CD4-positive, alpha-beta T cell treated with Interleukin-12 subunit alpha and Interleukin-12 subunit beta, for 1 hour (primary cell): Measurements from ENCODE around the gene AFAP1L1.
"Not testable (repeated sequence)": the region's sequence is repeated elsewhere in the genome, so short reads cannot be mapped to it uniquely, and the experiment has no call there.

ENCODE experiments used
- DNase-seq: peaks from one replicate; pipeline ENCODE4 v3.0.0-alpha.2; 2020

The AFAP1L1 gene

DNA sequence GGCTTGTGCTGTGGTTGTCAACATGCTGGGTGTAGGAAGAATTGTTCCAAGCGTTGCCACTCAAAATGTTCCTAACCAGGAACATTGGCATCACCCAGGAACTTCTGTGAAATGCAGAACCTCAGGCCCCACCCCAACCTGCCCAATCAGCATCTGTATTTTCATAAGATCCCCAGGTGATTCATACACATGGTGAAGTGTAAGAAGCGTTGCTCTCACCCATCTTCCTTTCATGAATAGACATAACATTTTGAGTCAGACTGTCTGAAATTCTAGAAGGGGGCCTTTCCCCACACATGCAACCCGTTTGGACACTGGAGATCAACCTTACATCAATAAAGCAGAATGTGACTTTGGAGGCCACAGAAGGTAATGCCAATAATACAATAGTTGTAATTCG is 9.3 kb upstream of the AFAP1L1 start:
- DNase-seq: no peak

DNA sequence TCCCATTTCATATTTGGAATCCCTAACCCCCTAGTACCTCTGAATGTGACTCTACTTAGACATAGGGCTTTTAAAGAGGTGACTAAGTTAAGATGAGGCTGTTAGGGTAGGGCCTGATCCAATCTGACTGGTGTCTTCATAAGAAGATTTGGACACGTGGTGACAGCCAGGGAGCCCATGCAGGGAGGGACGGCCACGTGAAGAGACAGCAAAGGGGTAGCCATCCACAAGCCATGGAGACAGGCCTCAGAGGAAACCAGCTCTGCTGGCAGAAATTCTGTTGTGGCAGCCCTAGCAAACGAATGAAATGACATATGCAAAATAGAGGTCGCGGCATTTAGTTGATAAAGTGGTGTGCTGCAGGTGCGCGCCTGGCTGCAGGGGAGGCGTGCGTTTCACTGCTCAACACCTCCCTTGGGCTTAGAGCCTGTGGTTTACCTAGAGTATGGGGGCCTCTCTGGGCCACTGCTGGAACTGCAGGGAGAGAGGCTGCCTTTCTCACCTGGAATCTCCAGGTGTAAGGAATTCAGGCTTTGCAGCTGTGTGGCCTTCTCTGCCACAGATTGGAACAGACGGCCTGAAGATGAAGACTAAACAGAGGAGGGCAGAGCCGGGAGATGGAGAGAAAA is 7.1 kb upstream of the AFAP1L1 start:
- DNase-seq: peak; percentile 36

DNA sequence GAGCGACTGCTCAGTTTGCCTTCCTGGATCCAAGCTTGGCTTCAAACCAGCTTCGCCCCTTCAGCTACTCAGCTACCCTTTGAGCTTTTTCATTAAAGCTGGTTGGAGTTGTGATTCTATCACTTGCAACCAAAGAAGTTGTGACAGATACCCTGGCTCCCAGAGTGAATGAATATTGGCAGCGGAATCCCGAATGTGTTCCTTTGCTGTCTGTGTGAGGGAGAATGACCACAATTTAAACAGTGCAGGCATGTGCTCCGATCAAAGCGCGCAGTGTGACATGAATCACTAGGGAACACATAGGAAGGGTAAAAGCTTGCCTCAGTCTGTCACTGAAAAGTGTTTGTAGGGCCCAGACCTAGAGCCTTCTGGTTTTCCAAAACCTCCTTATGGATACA is 6.6 kb upstream of the AFAP1L1 start:
- DNase-seq: no peak

DNA sequence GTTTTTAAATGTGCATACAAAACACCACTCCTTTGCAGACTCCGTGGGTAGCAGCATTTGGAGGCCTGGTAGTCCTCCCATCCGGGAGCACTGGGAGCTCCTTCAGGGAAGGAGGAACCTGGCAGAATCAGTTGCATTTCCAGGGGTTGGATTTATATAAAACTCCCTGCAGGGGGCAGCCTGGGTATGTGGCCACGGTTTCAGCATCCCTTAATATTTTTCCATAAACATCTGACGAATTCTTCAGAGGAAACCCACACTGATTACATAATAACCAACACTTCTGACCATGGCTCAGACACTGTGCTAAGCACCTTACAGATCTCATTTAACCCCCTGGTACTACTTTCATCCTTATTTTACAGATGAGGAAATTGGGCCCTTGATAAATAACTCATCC is 6.1 kb upstream of the AFAP1L1 start:
- DNase-seq: no peak

DNA sequence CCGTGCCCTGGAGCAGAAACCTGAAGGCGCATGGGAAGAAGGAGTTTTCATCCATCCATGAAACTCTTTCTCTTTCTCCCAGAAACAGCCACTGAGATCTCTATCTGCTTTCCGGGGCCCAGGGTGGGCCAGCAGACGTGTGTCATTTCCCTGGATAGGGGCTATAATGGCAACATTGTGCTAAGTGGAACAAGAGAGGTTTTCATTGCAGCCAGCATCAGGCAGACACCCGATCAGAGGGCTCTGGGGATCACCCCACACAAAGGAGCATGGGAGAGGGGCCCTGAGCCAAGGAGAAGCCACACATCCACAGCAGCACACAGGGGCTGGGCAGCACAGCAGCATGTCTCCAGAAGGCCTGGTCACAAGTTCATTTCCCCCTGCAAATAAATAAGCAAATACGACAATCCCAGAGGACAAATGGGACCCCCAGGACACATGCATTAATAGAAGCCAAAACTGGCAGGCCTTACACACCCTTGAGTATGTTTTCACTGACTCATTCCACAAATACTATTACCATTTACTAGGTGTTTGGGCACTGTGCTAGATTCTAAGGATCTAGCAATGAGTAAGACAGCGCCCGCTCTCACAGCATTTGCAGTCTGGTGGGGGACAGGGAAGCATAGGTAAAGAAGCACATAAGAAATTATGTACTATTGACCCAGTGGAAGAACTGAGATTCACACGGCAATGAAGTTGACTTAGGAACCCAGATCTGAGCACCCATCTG is 4.3 kb upstream of the AFAP1L1 start:
- DNase-seq: no peak

DNA sequence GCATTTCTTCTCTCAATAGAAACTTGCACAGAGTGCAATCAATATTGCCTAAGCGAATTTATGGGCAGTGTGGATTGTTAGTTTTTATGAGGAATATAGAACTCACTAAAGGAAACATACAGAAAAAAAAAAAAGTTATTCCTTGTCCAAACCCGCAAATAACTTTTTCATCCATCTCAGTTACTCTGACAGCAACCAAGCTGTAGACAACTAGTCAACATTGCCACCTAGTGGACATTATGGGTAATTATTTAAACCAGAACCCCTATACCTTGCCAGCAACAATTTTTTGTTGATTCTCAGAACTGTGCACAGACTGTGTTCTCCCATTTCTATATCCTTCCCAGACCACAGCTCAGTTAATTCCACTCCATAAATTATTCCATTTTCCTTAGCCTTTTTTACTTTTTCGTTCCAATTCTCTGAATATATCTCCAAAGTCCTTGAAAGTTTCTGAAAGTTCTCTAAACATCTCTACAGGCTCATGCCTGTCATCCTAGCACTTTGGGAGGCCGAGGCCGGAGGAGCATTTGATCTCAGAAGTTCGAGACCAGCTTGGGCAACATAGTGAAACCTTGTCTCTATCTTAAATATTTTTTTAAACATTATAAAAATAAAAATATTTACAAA is 2.6 kb upstream of the AFAP1L1 start:
- DNase-seq: peak; percentile 54

DNA sequence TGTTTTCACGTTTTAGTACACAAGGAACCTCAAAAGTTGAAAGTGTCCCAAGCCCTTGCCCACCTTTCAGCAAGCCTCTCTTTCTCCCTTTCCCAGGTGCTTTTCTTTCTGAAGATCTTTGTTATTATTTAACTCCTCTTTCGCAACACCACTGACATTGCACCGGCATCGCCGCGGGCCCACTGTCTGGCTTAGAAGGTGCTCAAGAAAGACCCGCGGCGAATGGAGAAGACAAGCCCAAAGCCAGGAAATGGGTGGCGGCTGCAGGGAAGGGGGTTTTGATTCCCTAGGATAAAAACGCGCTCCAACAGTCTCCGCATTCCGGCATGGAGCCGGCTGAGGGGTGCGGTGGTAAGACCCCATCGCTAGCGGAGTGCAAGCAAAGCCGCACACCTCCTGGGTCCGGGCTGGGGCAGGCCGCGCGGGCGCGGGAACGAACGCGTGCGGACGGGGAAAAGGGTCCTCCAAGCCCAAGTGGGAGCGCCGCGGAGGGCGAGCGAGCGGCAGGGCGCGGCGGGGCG is 404 bp upstream of the AFAP1L1 start:
- DNase-seq: no peak

DNA sequence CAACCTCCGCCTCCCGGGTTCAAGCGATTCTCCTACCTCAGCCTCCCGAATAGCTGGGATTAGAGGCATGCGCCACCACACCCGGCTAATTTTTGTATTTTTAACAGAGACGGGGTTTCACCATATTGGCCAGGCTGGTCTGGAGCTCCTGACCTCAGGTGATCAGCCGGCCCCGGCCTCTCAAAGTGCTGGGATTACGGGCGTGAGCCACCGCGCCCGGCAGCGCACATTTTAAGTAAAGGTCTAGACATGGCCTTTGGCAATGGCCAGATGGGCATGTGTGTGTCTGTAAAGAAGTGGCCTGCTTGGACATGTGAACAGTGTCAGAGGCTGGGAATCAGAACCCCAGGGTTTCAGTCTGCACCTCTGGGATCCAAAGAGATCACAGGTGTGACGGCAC is 1.1 kb downstream of the AFAP1L1 start:
- DNase-seq: not testable (repeated sequence)

DNA sequence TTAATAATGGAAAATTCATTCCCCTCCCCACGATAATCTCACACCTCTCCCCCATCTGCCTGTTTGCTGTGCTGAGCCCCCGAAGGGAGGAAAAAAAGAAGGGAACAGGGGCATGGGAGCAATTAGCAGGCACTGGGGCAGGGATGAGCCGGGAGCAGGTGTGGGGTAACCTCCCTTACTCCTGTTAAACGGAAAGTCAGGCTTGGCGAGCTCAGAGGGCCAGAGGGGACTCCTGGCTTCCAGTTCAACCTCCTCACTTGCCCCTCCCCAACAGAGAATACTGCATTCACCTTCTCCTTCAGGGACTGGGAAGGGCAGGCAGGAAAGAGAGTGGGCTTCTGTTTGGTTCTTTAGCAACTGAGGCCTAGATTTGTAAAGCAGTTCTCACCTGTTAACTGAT is 1.6 kb downstream of the AFAP1L1 start:
- DNase-seq: no peak

DNA sequence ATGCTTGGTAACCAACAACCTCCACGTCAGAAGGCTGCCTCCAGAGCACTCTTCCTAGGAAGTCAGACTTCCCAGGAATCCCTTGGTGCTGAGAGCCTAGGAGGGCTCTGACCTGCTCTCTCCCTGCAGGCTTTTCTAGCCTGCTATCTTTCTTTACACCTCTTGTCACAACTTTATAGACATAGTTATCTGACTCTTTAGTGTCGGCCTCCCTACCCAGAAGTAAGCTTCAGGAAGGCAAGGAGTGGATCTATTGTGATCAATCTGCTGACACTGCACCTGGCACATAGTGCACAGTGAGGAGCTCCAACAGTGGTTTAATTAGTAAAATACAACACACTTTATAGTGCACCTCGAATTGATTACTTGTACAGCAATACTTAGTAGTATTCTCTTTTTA is 2.3 kb downstream of the AFAP1L1 start:
- no peak for DNase-seq

DNA sequence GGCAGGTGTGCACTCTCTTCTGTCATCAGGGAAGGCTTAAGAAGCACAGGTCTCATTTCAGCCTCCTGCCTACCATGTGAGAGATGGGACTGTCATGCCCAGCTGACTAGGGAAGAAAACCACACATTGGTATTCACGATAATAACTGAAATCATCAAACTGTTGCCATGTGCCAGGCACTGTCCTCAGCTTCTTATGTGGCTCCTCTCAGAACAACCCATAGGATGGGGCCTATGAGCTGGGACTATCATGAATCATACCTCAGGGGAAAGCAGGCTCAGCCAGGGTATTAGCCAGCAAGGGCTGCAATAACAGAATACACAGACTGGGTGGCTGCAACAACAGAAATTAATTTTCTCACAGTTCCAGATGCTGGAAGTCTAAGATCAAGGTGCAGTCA is 3.3 kb downstream of the AFAP1L1 start:
- no peak for DNase-seq

DNA sequence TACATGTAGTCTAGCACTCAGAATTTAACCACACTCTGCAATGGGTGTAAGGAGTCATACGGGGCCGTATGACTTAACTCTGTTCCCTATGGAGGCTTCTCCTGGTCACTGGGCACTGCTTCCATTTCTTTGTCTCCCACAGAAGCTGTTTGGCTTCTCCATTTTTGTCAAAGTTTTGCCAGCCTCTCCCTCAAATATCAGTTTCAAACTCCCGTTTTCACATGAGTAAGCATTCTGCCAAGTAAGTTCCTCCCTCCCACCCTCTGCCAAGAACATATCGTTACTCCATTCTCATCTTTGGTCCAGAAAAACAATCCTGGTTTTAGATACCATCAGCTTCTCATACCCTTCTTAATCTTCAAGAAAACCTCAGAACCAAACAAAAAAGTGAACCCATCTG is 6.1 kb downstream of the AFAP1L1 start:
- DNase-seq: no peak

DNA sequence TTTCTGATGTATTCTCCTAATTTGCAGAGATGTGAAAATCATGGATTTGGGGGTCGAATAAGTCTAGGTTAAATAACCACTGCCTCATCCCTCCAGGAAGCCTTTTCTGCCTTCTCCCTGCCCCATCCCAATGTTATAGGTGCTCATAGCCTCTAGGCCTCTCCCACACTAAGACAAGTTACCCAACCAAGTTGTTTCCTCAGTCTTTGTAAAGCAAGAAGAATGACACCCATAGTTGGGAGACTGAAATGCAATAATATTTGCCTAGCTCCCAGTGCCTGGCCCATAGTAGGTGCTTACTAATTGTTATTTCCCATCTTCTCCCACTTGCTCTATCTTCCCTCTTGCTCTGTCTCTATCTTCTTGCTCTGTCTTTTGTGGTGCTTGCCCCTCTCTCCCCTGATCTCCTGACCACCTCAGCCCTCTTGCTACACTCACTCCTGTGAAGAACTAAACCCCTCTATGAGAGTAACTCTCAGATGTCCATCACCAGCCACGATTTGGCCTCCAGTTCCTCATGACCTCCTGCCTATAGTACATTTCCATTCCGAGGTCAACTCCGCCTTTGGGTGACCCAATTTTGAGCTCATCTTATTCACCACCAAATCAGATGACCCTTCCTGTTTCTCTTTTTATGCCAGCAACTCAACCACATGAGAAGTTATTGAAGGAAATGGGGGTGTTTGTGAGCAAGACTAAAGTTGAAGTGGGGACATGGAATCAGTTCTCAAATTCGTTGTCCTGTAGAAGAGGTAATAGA is 7.0 kb downstream of the AFAP1L1 start:
- DNase-seq: no peak

DNA sequence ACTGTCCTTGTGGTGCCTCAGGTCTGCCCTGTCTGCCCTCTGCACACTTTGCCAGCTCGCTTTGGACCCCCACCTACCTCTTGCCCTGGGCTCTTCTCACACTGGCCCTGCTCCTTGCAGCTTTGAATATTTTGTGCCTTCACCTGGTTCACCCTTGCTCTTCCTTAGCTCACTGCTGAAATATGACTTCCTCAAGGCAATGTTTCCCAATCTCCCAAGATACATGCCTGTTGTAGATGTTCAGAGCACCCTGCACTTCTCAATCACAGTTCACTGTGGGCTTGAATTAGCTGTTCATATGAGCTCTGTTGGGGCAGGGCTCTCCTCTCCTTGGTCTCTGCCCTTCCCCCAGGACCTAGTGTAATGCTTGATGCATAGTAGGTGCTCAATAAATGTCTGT is 8.0 kb downstream of the AFAP1L1 start:
- DNase-seq: no peak

DNA sequence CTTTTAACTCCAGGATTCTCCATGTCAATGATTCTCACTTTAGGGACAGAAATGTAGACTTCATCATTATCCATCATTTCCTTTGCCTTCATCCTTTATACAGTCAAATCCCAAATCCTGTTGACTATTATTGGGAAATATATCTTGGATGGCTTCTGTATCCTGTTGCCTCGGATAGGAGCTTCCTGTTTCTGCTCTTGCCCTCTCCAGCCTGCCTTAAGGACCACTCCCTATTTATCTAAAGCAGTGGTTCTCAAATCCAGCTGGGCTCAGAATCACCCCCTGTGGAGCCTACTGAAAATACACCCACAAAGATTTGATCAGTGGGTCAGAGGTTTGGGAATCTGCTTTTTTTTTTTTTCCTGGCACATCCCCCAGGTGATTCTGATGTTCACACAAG is 8.5 kb downstream of the AFAP1L1 start:
- no peak for DNase-seq

DNA sequence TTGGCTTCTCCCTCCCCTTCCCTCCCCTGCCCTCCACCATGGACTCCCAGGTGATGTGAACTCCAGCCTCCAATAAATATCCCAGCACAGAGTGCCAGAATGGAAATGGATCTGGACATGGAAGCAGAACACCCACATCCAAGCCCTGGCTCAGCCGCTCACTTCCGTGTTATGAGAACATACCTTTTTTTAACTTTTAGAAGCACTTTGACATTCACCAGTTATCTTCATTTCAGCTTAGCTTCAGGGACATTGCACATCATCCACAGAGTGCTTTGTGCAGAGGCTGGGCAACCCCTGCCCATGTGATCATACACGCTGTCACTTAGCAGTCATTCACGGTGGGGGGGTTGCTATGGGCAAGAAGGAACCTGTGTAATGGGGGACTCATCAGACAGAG is 9.1 kb downstream of the AFAP1L1 start:
- DNase-seq: no peak

DNA sequence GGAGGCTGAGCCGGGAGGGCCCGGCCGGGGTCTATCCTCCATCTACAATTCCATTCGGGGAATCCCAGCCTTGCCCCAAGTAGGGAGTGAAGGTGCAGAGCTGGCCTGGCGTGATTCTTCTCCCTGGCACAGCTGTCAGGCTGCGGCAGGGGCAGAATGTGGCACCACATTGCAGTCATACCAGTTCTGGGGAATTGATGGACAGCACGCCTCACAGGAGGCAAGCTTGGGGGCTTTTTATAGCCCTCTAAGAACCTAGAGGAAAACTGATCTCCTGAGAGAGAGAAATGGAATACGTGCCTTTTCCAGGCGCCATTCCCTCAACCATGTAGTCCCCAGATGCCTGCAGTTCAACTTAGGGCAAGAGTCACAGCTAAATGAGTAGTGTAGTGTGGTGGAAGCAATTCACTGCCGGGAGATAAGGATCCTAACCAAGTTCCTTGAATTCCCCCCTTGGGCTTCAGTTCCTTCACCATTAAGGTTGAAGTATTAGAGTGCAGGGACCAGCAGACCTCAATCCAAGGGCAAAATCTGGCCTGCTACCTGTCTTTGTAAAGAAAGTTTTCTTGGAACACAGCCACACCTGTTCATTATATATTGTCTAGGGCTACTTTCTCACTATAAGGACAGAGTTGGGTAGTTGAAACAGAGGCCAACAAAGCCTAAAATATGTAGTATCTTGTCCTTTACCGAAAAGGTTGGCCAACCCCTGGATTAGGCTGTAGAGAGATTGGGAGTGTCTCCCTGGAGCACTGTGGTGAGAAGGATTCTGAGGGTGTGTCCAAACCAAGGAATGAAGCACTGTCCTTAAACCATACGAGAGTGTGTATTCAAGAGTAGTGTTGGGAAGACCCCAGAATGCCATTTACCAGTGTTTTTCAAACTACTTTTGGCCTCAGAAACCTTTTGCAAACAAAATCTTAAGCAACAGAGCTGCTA is 10.6 kb downstream of the AFAP1L1 start:
- DNase-seq: no peak

DNA sequence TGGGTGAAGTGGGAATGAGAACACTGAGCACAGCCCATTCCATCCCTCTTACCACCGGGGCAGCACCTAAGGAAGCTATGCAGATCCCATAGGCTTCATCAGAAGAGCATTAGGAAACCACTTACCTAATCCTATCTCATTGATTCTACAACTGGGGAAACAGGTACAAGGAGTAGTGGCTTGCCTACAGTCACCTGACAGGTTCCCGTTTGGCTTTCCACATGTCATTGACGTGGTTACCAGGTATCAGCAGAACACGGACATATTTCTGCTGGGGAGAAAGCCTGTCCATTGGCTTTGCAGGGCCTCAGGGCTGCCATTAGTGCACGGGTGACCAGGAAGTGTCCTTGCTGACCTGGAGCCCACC is 11.3 kb downstream of the AFAP1L1 start:
- DNase-seq: no peak

DNA sequence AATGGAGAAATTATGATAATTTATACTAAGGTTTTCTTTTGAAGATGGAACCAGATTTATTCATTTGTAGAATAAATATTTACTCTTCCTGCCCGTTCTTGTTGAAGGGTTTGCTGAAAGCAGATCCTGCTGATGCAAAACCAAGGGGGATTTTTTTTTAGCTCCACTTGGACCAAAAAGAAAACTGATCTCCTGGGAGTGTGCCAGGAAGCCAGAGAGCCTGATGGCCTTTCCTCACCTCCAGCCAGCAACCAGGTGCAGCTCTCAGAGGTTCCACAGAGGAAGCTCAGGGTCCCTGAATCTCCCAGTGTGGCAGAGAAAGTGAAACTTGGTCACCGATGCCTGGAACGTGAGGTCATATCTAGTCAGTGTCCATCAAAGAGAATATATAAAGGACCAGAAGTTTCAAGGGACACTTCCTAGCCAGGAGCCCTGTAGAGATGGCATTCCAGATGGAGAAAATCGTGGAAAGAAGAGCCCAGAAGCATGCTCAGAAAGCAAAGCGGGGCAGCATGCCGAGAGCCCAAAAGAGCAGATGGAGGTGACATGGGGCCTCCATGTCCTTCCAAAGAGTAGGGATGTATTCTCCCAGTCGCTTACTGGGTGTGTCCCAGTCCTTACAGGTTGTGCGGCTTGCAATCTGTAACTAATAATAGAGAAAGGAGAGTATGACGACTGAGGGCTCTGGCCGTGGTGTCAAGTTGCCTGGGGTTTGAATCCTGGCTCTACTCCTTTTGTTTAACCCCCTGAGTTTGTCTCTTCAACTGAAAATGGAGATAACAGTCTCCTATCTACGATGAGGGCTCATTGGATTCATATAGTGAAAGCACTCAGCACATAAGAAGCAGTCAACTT is 12.2 kb downstream of the AFAP1L1 start:
- no peak for DNase-seq

DNA sequence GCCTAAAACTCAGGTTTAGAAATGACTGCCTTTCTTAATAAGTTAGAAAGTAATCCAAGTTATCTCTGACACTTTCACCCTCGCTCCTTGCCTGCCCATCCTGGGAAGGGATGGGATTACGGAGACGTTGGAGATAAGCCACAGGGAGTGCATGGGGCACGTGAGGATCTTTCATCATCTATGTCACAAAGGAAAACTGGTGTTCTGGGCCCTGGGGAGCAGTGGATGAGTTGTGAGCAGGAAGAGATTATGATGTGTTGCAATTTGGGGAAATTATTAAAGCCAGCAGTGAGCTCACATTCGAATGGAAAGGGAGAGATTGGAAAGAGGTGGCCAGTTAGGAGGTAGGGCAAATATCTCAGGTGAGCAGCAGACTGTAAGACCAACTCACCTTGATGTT is 12.8 kb downstream of the AFAP1L1 start:
- no peak for DNase-seq

DNA sequence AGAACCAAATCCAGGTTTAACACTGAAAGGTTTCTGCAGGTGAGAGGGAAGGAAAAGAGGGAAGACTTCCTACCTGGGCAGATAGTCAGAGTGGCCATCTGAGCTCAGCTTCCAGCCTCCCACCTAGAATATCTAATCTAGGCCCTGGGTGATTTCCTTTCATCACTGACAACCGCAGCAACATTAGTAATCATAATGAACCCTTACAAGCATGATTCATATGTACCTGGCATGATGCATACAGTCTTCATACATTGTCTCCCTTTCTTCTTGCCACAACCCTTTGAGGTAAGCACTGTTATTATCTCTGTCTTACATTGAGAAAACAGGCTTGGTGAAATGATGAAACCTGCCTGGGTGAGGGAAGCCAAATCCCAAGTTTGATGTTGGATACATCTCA is 13.5 kb downstream of the AFAP1L1 start:
- no peak for DNase-seq
